Psoas muscle (tissue), 8 donors: Measurements from ENCODE around the gene GEMIN5. TPM values are rescaled to one million over a fixed set of nuclear protein-coding genes. Genes with fewer than 3 reads are reported as not detected.

Source experiments
- ATAC-seq, 4 donors: fragments of 200-7000 bp; cut with Tn5 transposase; one replicate each; pipeline ENCODE4 v1.9.1; 2020; ENCODE audit warnings: moderate library complexity in 3 of 4, mild to moderate bottlenecking in 2 of 4
- DNase-seq, 2 donors: peaks; one replicate each; pipeline ENCODE4 v3.0.0-alpha.2; 2020
- H3K27ac ChIP-seq: fragments of 200-600 bp; one replicate; pipeline ENCODE4 v1.8.0; 2022
- H3K27me3 ChIP-seq, 3 donors: fragments of 200-600 bp in 1 of 3; one replicate each; pipeline versions ENCODE4 v1.6.1 to v1.8.0; 2013 to 2022; ENCODE audit warnings: low read length in 2 of 3, mild to moderate bottlenecking in 2 of 3, moderate library complexity in 1 of 3; ENCODE audit not compliant: insufficient read depth in 3 of 3
- H3K36me3 ChIP-seq, 2 donors: fragments of 200-600 bp in 1 of 2; one replicate each; pipeline versions ENCODE4 v1.6.1 to v1.8.0; 2013 to 2022; ENCODE audit warnings: low read depth in 1 of 2, mild to moderate bottlenecking in 1 of 2, moderate library complexity in 1 of 2; ENCODE audit not compliant: insufficient read depth in 1 of 2
- H3K4me1 ChIP-seq: fragments of 200-600 bp; one replicate; pipeline ENCODE4 v1.8.0; 2022
- H3K4me3 ChIP-seq: fragments of 200-600 bp; one replicate; pipeline ENCODE4 v1.8.0; 2022; ENCODE audit warnings: mild to moderate bottlenecking
- H3K9me3 ChIP-seq: fragments of 200-600 bp; one replicate; pipeline ENCODE4 v1.8.0; 2022
- WGBS, 3 donors: extraction: QIAGEN DNeasy Blood & Tissue Kit; methylation state at CpG; one replicate each; pipeline versions ENCODE4 v1.1.6 to v1.1.7; 2013; 5-methylcytosine and 5-hydroxymethylcytosine counted together
- intact Hi-C, 2 donors: fragments of 100-400 bp; cut with DNase I; formaldehyde crosslinking; loops; one replicate each; pipeline versions ENCODE4 v1.11.0 to v1.14.2; 2022
- polyA plus RNA-seq, 3 donors: library from polyadenylated mRNA; stranded (reverse); fragments of 200-250 nt; gene quantifications; one replicate each; pipeline ENCODE4 v1.2.3, GENCODE V29; 2013
- total RNA-seq, 4 donors: library from RNA; stranded (reverse); fragmentation: NEBNext Ultra II Directional in 2 of 4; extraction: Animal tissue kit (Norgen Biotek cat#: 25700) in 2 of 4; gene quantifications; one replicate each; pipeline versions ENCODE4 v1.2.1 to v1.2.4, GENCODE V29; 2021 to 2023
- TF ChIP-seq, protein P1 (sequence below): fragments of 200-600 bp; IDR thresholded peaks from one replicate; pipeline ENCODE4 v1.8.0; 2022; ENCODE audit warnings: antibody characterized with exemption
- donor health status: healthy with polysubstance abuse.
- donor health status: DM: no; HTN: no; CAD: no; lungs with moderate emphysema.
- donor health status: Bipolar disorder and iron deficiency.
- donor health status: healthy.
- donor health status: DM: yes; HTN: yes; CAD: no.
- donor health status: DM: no; HTN: no; CAD: no.
- donor health status: DM: no; HTN: no; CAD: no.
- donor health status: DM: yes; HTN: yes; CAD: no.

Gene GEMIN5
- total and polyA plus RNA-seq, 7 donors: 6.6 to 23.1 (median 16.7) TPM

DNA sequence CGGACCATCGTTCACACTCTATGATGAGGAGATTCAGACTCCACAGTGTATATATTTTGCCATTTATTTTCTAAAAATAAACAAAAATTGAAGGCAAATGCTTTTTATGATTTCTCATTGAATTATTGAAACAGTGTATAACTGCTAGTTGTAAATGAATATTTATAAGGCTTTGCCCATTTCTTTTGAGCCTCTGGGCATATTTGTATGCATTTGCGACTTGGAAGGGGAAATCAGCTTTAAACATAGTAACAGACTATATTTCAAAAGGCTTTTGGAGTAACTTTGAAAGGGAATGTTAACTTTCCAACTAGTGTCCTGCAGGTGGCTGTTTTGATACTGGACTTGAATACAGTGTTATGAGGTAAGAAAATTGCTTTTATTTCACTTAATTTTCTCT, 28.9 kb upstream of the GEMIN5 start:
- H3K4me1 ChIP-seq: no peaks in the 10 kb centered on the region
- H3K27me3 ChIP-seq: no peaks in the 10 kb centered on the region
- no peaks in the 10 kb centered on the region for H3K9me3 ChIP-seq
- DNase-seq: no peak
- intact Hi-C loops: no loop called here
- TF ChIP-seq, protein P1, sequence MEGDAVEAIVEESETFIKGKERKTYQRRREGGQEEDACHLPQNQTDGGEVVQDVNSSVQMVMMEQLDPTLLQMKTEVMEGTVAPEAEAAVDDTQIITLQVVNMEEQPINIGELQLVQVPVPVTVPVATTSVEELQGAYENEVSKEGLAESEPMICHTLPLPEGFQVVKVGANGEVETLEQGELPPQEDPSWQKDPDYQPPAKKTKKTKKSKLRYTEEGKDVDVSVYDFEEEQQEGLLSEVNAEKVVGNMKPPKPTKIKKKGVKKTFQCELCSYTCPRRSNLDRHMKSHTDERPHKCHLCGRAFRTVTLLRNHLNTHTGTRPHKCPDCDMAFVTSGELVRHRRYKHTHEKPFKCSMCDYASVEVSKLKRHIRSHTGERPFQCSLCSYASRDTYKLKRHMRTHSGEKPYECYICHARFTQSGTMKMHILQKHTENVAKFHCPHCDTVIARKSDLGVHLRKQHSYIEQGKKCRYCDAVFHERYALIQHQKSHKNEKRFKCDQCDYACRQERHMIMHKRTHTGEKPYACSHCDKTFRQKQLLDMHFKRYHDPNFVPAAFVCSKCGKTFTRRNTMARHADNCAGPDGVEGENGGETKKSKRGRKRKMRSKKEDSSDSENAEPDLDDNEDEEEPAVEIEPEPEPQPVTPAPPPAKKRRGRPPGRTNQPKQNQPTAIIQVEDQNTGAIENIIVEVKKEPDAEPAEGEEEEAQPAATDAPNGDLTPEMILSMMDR: no peak
- ATAC-seq: no peak
- no peak overlapping the region for H3K27ac ChIP-seq
- H3K4me3 ChIP-seq: peak overlapping the region; percentile 2
- 78 to 86% (median 82%) methylated on average over 3 of the region's 3 CpGs for WGBS, 3 donors
- H3K36me3 ChIP-seq: peaks cover 6 to 57% of the 10 kb centered on the region in 2 donors

DNA sequence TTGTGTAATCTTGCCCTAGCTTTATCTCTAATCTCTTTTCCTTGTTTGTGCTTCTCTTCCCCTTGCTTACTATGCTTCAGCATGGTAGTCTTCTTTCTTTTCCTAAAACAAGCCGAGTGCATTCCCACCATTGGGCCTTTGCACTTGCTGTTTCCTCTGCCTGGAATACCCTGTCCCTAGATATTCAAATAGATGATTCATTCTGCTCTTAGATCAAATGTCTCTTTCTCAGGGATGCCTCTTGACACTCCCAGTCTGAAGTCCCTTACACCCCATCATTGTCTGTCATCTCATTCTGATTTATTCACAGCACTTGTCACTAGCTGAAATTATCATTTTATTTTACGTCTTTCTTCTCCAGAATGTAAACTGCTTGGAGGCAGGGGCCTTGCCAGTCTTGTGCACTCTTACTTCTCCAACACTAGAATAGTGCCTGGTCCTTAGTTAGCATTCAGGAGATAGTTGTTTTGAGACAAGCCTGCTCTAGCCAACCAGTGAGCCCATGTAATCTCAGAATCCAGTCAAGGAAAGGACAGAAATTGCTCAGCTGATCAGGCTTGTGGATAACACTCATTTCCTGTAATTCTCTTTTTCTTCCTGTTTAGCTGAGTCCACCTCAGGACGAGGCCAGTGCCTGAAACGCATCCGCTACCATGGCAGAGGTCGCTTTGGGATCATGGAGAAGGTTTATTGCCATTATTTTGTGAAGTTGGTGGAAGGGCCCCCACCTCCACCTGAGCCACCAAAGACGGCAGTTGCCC, 28.2 kb upstream of the GEMIN5 start:
- H3K27me3 ChIP-seq: no peaks in the 10 kb centered on the region
- no peak for DNase-seq
- no peak overlapping the region for H3K27ac ChIP-seq
- no peaks in the 10 kb centered on the region for H3K4me1 ChIP-seq
- peak overlapping the region; percentile 2 for H3K4me3 ChIP-seq
- no peaks in the 10 kb centered on the region for H3K9me3 ChIP-seq
- TF ChIP-seq, protein P1: no peak
- intact Hi-C loops: no loop called here
- peaks cover 6 to 63% of the 10 kb centered on the region in 2 donors for H3K36me3 ChIP-seq
- WGBS, 3 donors: 76 to 88% (median 76%) methylated on average over 7 of the region's 7 CpGs
- ATAC-seq: no peak

DNA sequence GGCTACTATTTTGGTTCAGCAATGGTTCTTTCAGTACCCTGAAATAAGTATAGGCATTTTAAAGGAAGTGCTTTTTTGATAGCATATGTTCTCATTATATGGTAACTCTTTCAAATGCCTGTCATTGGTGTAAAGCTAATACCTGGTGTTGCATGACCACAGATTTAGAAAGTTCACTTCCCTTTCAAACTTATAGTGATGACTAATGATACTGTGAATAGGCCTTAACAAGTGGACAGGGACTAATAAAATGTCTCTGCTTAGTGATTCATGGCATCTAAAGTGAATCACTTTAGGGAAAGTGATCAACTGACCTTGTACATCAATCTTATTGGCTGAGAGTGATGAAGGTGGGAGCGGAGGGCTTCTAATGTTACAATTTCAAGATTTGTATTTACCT, 24.5 kb upstream of the GEMIN5 start:
- 99 to 100% (median 100%) methylated on average over 1 of the region's 1 CpG for WGBS, 3 donors
- H3K27me3 ChIP-seq: no peaks in the 10 kb centered on the region
- no peak for DNase-seq
- H3K4me1 ChIP-seq: no peaks in the 10 kb centered on the region
- intact Hi-C loops: no loop called here
- no peak overlapping the region for H3K4me3 ChIP-seq
- peak; percentile 66 to 88 (median 82) for ATAC-seq
- TF ChIP-seq, protein P1: no peak
- H3K9me3 ChIP-seq: no peaks in the 10 kb centered on the region
- H3K27ac ChIP-seq: no peak overlapping the region
- H3K36me3 ChIP-seq: peaks cover 9 to 73% of the 10 kb centered on the region in 2 donors

DNA sequence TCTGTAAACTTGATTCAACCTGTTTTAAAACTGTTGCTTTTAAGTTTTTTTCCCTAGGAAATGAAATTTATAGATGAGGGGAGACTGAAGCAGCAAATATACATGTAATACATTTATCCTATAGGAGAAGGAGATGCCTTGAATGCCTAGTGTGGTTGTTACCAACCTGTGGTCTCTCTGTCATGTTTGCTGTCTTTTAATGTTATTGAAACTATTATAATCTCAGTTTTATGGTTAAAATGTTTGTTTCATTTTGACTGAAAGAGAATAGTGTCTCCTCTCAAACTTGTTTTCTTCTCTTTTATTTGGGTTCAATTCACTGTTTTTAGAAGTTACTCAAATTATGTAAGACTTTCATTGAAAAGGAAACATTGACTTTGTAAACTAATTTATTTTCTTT, 18.7 kb upstream of the GEMIN5 start:
- Histone ChIP-seq H3K27me3 (no peaks in the 10 kb centered on the region), H3K27ac (no peak overlapping the region), H3K4me1 (no peaks in the 10 kb centered on the region), H3K9me3 (no peaks in the 10 kb centered on the region), H3K4me3 (no peak overlapping the region), H3K36me3 (peaks cover 4 to 60% of the 10 kb centered on the region in 2 donors)
- TF ChIP-seq, protein P1: no peak
- ATAC-seq: no peak
- no peak for DNase-seq
- intact Hi-C loops: no loop called here

DNA sequence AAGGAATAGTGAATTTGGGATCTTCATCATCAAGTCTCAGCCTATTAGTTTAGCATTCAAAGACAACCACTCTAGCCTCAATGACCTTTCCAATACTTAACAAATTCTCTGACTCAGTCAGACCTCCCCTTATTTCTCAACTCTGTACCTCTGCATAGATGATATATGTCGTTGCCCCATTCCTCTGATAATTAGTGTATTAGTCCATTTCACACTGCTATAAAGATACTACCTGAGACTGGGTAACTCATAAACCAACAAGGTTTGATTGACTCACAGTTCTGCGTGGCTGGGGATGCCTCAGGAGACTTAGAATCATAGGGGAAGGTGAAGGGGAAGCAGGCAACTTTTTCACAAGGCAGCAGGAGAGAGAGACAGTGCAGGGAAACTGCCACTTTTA, 11.8 kb upstream of the GEMIN5 start:
- Histone ChIP-seq H3K27ac (no peak overlapping the region), H3K4me1 (peaks cover 6% of the 10 kb centered on the region), H3K4me3 (no peak overlapping the region), H3K27me3 (no peaks in the 10 kb centered on the region), H3K9me3 (no peaks in the 10 kb centered on the region), H3K36me3 (no peaks in the 10 kb centered on the region)
- WGBS, 3 donors: 77 to 84% (median 81%) methylated on average over 2 of the region's 2 CpGs
- TF ChIP-seq, protein P1: no peak
- ATAC-seq (no peak), DNase-seq (no peak)
- intact Hi-C loops: loop anchor here in 1 of 2 donors (10.0 kb wide), 2 partner anchors 55 to 475 kb away; partner anchors contain the start of gene HAND1
